GM21528 (cell line): Measurements from ENCODE around the gene YARS1.
A peak's percentile ranks its signal among the peaks of the same experiment; 100 is the strongest.

Experiments
- ATAC-seq: cut with Tn5 transposase; IDR thresholded peaks from one replicate; pipeline ENCODE4 v1.9.1; 2021; ENCODE audit warnings: mild to moderate bottlenecking, moderate library complexity; ENCODE audit not compliant: unreplicated experiment, low FRiP score

Gene YARS1

GRCh38 chr1:32766328-32766972 is 50.7 kb downstream of the YARS1 start:
- ATAC-seq: no peak

- no peak for ATAC-seq
Observed at GRCh38 chr1:32765570-32766327, 51.4 kb downstream of the YARS1 start.

- ATAC-seq: no peak
Observed at GRCh38 chr1:32764826-32765569, 52.2 kb downstream of the YARS1 start.

- no peak for ATAC-seq
Observed at GRCh38 chr1:32763221-32763620, 53.9 kb downstream of the YARS1 start.

GRCh38 chr1:32761936-32762335 is 55.2 kb downstream of the YARS1 start:
- ATAC-seq: no peak

- no peak for ATAC-seq
Observed at GRCh38 chr1:32761253-32761877, 55.8 kb downstream of the YARS1 start.

GRCh38 chr1:32759997-32760623 is 57.0 kb downstream of the YARS1 start:
- no peak for ATAC-seq

GRCh38 chr1:32759521-32759981 is 57.6 kb downstream of the YARS1 start:
- ATAC-seq: no peak

- ATAC-seq: no peak
Observed at GRCh38 chr1:32758795-32759430, 58.2 kb downstream of the YARS1 start.

- no peak for ATAC-seq
Observed at GRCh38 chr1:32758177-32758794, 58.9 kb downstream of the YARS1 start.

- no peak for ATAC-seq
Observed at GRCh38 chr1:32757213-32757895, 59.8 kb downstream of the YARS1 start.

- ATAC-seq: no peak
Observed at GRCh38 chr1:32755810-32756159, 61.4 kb downstream of the YARS1 start.

- ATAC-seq: no peak
Observed at GRCh38 chr1:32755098-32755809, 61.9 kb downstream of the YARS1 start.

GRCh38 chr1:32754317-32755097 is 62.7 kb downstream of the YARS1 start:
- peak; percentile 35 for ATAC-seq

GRCh38 chr1:32753532-32754316 is 63.4 kb downstream of the YARS1 start:
- peak; percentile 79 for ATAC-seq

GRCh38 chr1:32749771-32750170 is 67.4 kb downstream of the YARS1 start:
- ATAC-seq: no peak

GRCh38 chr1:32749332-32749731 is 67.8 kb downstream of the YARS1 start:
- ATAC-seq: no peak
